ENCODE results near the gene RPS6KA3. TPM values are rescaled to one million over a fixed set of nuclear protein-coding genes. Genes with fewer than 3 reads are reported as not detected.

RPS6KA3 gene
- total and polyA plus RNA-seq, 12 donors: 6.2 to 41.9 (median 34.3) TPM

- Histone ChIP-seq H3K36me3 (replicated peaks in 1 of 2) (no peaks in the 10 kb centered on the region), H3K4me1 (replicated peaks in 1 of 2) (no peaks in the 10 kb centered on the region), H3K27ac (no peak overlapping the region), H3K4me3 (no peak overlapping the region), H3K9me3 (replicated peaks in 1 of 3) (no peaks in the 10 kb centered on the region), H3K27me3 (peaks cover 22% of the 10 kb centered on the region)
- intact Hi-C loops (cut with DNase I): loop anchor here in 1 of 2 donors (10.0 kb wide), 1 partner anchor 213 kb away; no protein-coding TSS in a partner anchor
- TF ChIP-seq, protein P1, sequence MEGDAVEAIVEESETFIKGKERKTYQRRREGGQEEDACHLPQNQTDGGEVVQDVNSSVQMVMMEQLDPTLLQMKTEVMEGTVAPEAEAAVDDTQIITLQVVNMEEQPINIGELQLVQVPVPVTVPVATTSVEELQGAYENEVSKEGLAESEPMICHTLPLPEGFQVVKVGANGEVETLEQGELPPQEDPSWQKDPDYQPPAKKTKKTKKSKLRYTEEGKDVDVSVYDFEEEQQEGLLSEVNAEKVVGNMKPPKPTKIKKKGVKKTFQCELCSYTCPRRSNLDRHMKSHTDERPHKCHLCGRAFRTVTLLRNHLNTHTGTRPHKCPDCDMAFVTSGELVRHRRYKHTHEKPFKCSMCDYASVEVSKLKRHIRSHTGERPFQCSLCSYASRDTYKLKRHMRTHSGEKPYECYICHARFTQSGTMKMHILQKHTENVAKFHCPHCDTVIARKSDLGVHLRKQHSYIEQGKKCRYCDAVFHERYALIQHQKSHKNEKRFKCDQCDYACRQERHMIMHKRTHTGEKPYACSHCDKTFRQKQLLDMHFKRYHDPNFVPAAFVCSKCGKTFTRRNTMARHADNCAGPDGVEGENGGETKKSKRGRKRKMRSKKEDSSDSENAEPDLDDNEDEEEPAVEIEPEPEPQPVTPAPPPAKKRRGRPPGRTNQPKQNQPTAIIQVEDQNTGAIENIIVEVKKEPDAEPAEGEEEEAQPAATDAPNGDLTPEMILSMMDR (IDR thresholded peaks at IDR 0.05): no peak
- TF ChIP-seq POLR2A (IDR thresholded peaks at IDR 0.05): no peak
- DNase-seq: no peak
- WGBS, 4 donors: 40 to 60% (median 52%) methylated on average over 12 of the region's 12 CpGs
Measured at GRCh38 chrX:20118065-20118824, 148.5 kb downstream of the RPS6KA3 start.

GRCh38 chrX:20116577-20117240, 150.0 kb downstream of the RPS6KA3 start, which contains the start of gene MAP7D2:
MAP7D2 (minus strand) TSS chrX:20116907; CDS start chrX:20116879, 28 bp downstream.
- Histone ChIP-seq H3K27me3 (peaks cover 22% of the 10 kb centered on the region), H3K9me3 (replicated peaks in 1 of 3) (no peaks in the 10 kb centered on the region), H3K27ac (no peak within 1 kb of the TSS), H3K36me3 (replicated peaks in 1 of 2) (no peaks in the 10 kb centered on the region), H3K4me1 (replicated peaks in 1 of 2) (no peaks in the 10 kb centered on the region), H3K4me3 (peak within 1 kb of the TSS in 1 of 4 donors; percentile 30)
- intact Hi-C loops (cut with DNase I): loop anchor here in 1 of 2 donors (10.0 kb wide), 1 partner anchor 212 kb away; no protein-coding TSS in a partner anchor
- DNase-seq: no peak
- 15 to 80% (median 37%) methylated on average over 11 to 91 of the region's 91 CpGs for WGBS, 4 donors
- TF ChIP-seq, protein P1 (IDR thresholded peaks at IDR 0.05): no peak
- no peak for TF ChIP-seq POLR2A (IDR thresholded peaks at IDR 0.05)

- no peaks in the 10 kb centered on the region for H3K36me3 ChIP-seq (replicated peaks in 1 of 2)
- H3K27ac ChIP-seq: no peak overlapping the region
- TF ChIP-seq POLR2A (IDR thresholded peaks at IDR 0.05): no peak
- TF ChIP-seq, protein P1 (IDR thresholded peaks at IDR 0.05): no peak
- H3K9me3 ChIP-seq (replicated peaks in 1 of 3): no peaks in the 10 kb centered on the region
- H3K27me3 ChIP-seq: peaks cover 22% of the 10 kb centered on the region
- no peaks in the 10 kb centered on the region for H3K4me1 ChIP-seq (replicated peaks in 1 of 2)
- WGBS, 4 donors: 3 to 37% (median 18%) methylated on average over 13 to 47 of the region's 47 CpGs
- peak overlapping the region in 1 of 4 donors; percentile 30 for H3K4me3 ChIP-seq
- intact Hi-C loops (cut with DNase I): loop anchor here in 1 of 2 donors (10.0 kb wide), 1 partner anchor 211 kb away; no protein-coding TSS in a partner anchor
- no peak for DNase-seq
Measured at GRCh38 chrX:20116087-20116576, 150.6 kb downstream of the RPS6KA3 start.
